CD4-positive, CD25-positive, alpha-beta regulatory T cell (primary cell): ENCODE results near the gene CHKB. TPM values are rescaled to one million over a fixed set of nuclear protein-coding genes. Genes with fewer than 3 reads are reported as not detected.
"Not testable (repeated sequence)": the region's sequence is repeated elsewhere in the genome, so short reads cannot be mapped to it uniquely, and the experiment has no call there.

Experiments used
- ATAC-seq, 2 donors: fragments of 150-1000 bp; cut with Tn5 transposase; one replicate each; pipeline ENCODE4 v1.10.0; 2021; ENCODE audit warnings: low read depth in 2 of 2, moderate number of reproducible peaks in 2 of 2, moderate library complexity in 1 of 2
- DNase-seq, 3 donors: peaks; one replicate each; pipeline versions ENCODE4 v3.0.0 to v3.0.0-alpha.2; 2012 to 2022; ENCODE audit warnings: mixed read lengths in 1 of 3
- H3K27ac ChIP-seq: one replicate; pipeline ENCODE4 v1.7.0; 2013; ENCODE audit warnings: mild to moderate bottlenecking, low read length; ENCODE audit not compliant: insufficient read depth, poor library complexity, severe bottlenecking
- H3K27me3 ChIP-seq: one replicate; pipeline ENCODE4 v1.7.0; 2013; ENCODE audit warnings: low read length; ENCODE audit not compliant: control insufficient read depth, insufficient read depth
- H3K36me3 ChIP-seq: one replicate; pipeline ENCODE4 v1.7.0; 2013; ENCODE audit warnings: mild to moderate bottlenecking, low read length, moderate library complexity; ENCODE audit not compliant: control insufficient read depth, insufficient read depth
- H3K4me1 ChIP-seq: 2 replicates; pipeline ENCODE4 v1.7.0; 2013; ENCODE audit warnings: mild to moderate bottlenecking, low read length; ENCODE audit not compliant: insufficient read depth, control insufficient read depth, poor library complexity, severe bottlenecking
- H3K4me3 ChIP-seq: one replicate; pipeline ENCODE4 v1.7.0; 2013; ENCODE audit warnings: low read depth, mild to moderate bottlenecking, low read length, moderate library complexity
- H3K9me3 ChIP-seq, 2 experiments: 1 replicate in 1 of 2; 2 replicates in 1 of 2; pipeline ENCODE4 v1.7.0; 2013; ENCODE audit warnings: low read length in 2 of 2, mild to moderate bottlenecking in 1 of 2, moderate library complexity in 1 of 2; ENCODE audit not compliant: control insufficient read depth in 2 of 2
- H3K27ac Mint-ChIP-seq, 3 donors: one replicate each; pipeline ENCODE4 v1.8.0; 2020 to 2022; ENCODE audit warnings: mild to moderate bottlenecking in 3 of 3, mixed read lengths in 3 of 3, moderate library complexity in 2 of 3
- H3K27me3 Mint-ChIP-seq: one replicate; pipeline ENCODE4 v1.8.0; 2022; ENCODE audit warnings: mild to moderate bottlenecking, mixed read lengths
- H3K36me3 Mint-ChIP-seq: one replicate; pipeline ENCODE4 v1.8.0; 2020; ENCODE audit warnings: mixed read lengths
- H3K4me1 Mint-ChIP-seq, 4 donors: one replicate each; pipeline ENCODE4 v1.8.0; 2020 to 2022; ENCODE audit warnings: mixed read lengths in 4 of 4, mild to moderate bottlenecking in 1 of 4
- H3K4me3 Mint-ChIP-seq, 4 donors: one replicate each; pipeline ENCODE4 v1.8.0; 2020 to 2022; ENCODE audit warnings: mild to moderate bottlenecking in 4 of 4, mixed read lengths in 4 of 4, moderate library complexity in 3 of 4
- H3K9me3 Mint-ChIP-seq, 7 donors: one replicate each; pipeline ENCODE4 v1.8.0; 2020 to 2022; ENCODE audit warnings: mixed read lengths in 7 of 7, mild to moderate bottlenecking in 3 of 7, moderate library complexity in 2 of 7
- polyA plus RNA-seq, 4 donors: library from polyadenylated mRNA; unstranded; fragments of 300-500 nt; fragmentation: Illumina TruSeq; gene quantifications; one replicate each; pipeline ENCODE4 v1.2.3, GENCODE V29; 2021
- total RNA-seq: library from RNA; stranded (reverse); gene quantifications from one replicate; pipeline ENCODE4 v1.2.3, GENCODE V29; 2022

The CHKB gene
- total and polyA plus RNA-seq, 5 donors from 2014 or later = 39.8 to 162 (median 45.4) TPM

- H3K27ac ChIP-seq = no peak overlapping the region
- DNase-seq (no peak), ATAC-seq (no peak)
- H3K9me3 Mint-ChIP-seq = no peaks in the 10 kb centered on the region
- H3K9me3 ChIP-seq = no peaks in the 10 kb centered on the region
- peaks cover 0 to 10% (median 2%) of the 10 kb centered on the region in 4 donors for H3K4me1 Mint-ChIP-seq
- peaks cover 51% of the 10 kb centered on the region for H3K27me3 Mint-ChIP-seq
- H3K36me3 ChIP-seq = no peaks in the 10 kb centered on the region
- no peak overlapping the region for H3K4me3 Mint-ChIP-seq
- no peaks in the 10 kb centered on the region for H3K36me3 Mint-ChIP-seq
- no peaks in the 10 kb centered on the region for H3K27me3 ChIP-seq
- no peaks in the 10 kb centered on the region for H3K4me1 ChIP-seq
- H3K4me3 ChIP-seq = no peak overlapping the region
- no peak overlapping the region for H3K27ac Mint-ChIP-seq
These were observed 27.4 kb upstream of the CHKB start for GRCh38 chr22:50610041-50610451.

- Histone ChIP-seq H3K4me1 (no peaks in the 10 kb centered on the region), H3K27me3 (no peaks in the 10 kb centered on the region), H3K27ac (no peak overlapping the region), H3K4me3 (no peak overlapping the region), H3K36me3 (no peaks in the 10 kb centered on the region), H3K9me3 (no peaks in the 10 kb centered on the region)
- Mint-ChIP-seq H3K9me3 (no peaks in the 10 kb centered on the region), H3K36me3 (no peaks in the 10 kb centered on the region), H3K4me1 (peaks cover 0 to 10% (median 2%) of the 10 kb centered on the region in 4 donors), H3K4me3 (no peak overlapping the region), H3K27me3 (peaks cover 46% of the 10 kb centered on the region), H3K27ac (no peak overlapping the region)
- ATAC-seq (no peak), DNase-seq (no peak)
These were observed 26.9 kb upstream of the CHKB start for GRCh38 chr22:50609599-50609998.

GRCh38 chr22:50608996-50609395, 26.3 kb upstream of the CHKB start:
- no peak overlapping the region for H3K27ac ChIP-seq
- peaks cover 0 to 10% (median 2%) of the 10 kb centered on the region in 4 donors for H3K4me1 Mint-ChIP-seq
- H3K4me1 ChIP-seq = no peaks in the 10 kb centered on the region
- H3K4me3 Mint-ChIP-seq = no peak overlapping the region
- no peaks in the 10 kb centered on the region for H3K36me3 Mint-ChIP-seq
- ATAC-seq (no peak), DNase-seq (no peak)
- H3K9me3 Mint-ChIP-seq = no peaks in the 10 kb centered on the region
- no peak overlapping the region for H3K4me3 ChIP-seq
- H3K27me3 ChIP-seq = no peaks in the 10 kb centered on the region
- H3K36me3 ChIP-seq = no peaks in the 10 kb centered on the region
- H3K27me3 Mint-ChIP-seq = peaks cover 41% of the 10 kb centered on the region
- no peak overlapping the region for H3K27ac Mint-ChIP-seq
- H3K9me3 ChIP-seq = no peaks in the 10 kb centered on the region

- H3K27me3 Mint-ChIP-seq = peaks cover 40% of the 10 kb centered on the region
These were observed 25.6 kb upstream of the CHKB start for GRCh38 chr22:50608058-50608840.

GRCh38 chr22:50607659-50608020, 25.0 kb upstream of the CHKB start:
- DNase-seq (no peak), ATAC-seq (no peak)
- no peak overlapping the region for H3K27ac ChIP-seq
- peaks cover 0 to 1% (median 0%) of the 10 kb centered on the region in 7 donors for H3K9me3 Mint-ChIP-seq
- H3K4me3 Mint-ChIP-seq = peak overlapping the region in 1 of 4 donors; percentile 71
- no peaks in the 10 kb centered on the region for H3K36me3 Mint-ChIP-seq
- no peaks in the 10 kb centered on the region for H3K4me1 ChIP-seq
- no peaks in the 10 kb centered on the region for H3K9me3 ChIP-seq
- H3K4me1 Mint-ChIP-seq = peaks cover 0 to 9% (median 2%) of the 10 kb centered on the region in 4 donors
- H3K4me3 ChIP-seq = no peak overlapping the region
- H3K27me3 Mint-ChIP-seq = peaks cover 42% of the 10 kb centered on the region
- H3K36me3 ChIP-seq = no peaks in the 10 kb centered on the region
- H3K27me3 ChIP-seq = peaks cover 3% of the 10 kb centered on the region
- no peak overlapping the region for H3K27ac Mint-ChIP-seq

More at GRCh38 chr22:50608058-50608840, 25.6 kb upstream of the CHKB start:
- H3K9me3 Mint-ChIP-seq, H3K36me3 ChIP-seq, H3K4me3 ChIP-seq, H3K9me3 ChIP-seq, ATAC-seq, H3K4me3 Mint-ChIP-seq, H3K4me1 ChIP-seq, DNase-seq, H3K27me3 ChIP-seq, H3K27ac Mint-ChIP-seq, H3K27ac ChIP-seq, H3K36me3 Mint-ChIP-seq, H3K4me1 Mint-ChIP-seq: not testable (repeated sequence)

DNA sequence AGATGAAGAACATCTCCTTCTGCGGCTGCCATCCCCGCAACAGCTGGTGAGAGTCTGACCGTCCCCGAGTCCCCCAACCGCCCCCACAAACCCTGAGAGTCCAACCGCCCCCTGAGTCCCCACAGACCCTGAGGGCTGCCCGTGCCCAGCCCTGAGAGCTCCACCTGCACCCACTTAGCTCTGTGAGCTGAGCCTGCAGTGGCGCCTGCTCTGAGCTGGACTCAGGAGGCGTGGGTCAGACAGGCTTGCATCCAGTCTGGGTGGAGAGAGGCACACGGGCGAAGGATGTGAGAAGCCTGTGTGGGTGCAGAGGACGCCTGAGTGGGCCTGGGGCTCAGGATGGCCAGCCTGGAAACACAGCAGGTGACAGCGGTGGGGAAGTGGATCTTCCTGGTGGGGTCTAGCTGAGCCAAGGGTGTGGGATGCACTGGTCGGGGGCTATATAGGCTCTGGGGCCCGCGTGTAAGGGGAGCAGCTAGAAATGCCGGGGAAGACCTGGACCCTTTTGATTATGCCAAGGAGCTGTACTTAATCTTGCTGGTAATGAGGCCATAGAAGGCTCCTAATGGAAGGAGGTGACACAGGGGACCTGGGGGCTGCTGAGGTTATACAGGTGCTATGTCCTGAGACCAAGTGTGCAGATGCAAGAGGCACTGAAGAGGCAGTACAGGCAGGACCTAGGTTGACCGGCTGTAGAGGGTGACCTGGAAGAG, 24.5 kb upstream of the CHKB start:
- H3K4me3 Mint-ChIP-seq = peak overlapping the region in 1 of 4 donors; percentile 71
- H3K36me3 Mint-ChIP-seq = no peaks in the 10 kb centered on the region
- Histone ChIP-seq H3K4me3 (no peak overlapping the region), H3K27ac (no peak overlapping the region), H3K27me3 (peaks cover 7% of the 10 kb centered on the region), H3K36me3 (no peaks in the 10 kb centered on the region), H3K9me3 (no peaks in the 10 kb centered on the region), H3K4me1 (no peaks in the 10 kb centered on the region)
- peaks cover 45% of the 10 kb centered on the region for H3K27me3 Mint-ChIP-seq
- ATAC-seq = no peak
- peaks cover 0 to 1% (median 0%) of the 10 kb centered on the region in 7 donors for H3K9me3 Mint-ChIP-seq
- H3K27ac Mint-ChIP-seq = no peak overlapping the region
- peaks cover 0 to 11% (median 2%) of the 10 kb centered on the region in 4 donors for H3K4me1 Mint-ChIP-seq
- DNase-seq = no peak

- Histone ChIP-seq H3K4me1 (no peaks in the 10 kb centered on the region), H3K27me3 (peaks cover 11% of the 10 kb centered on the region), H3K9me3 (no peaks in the 10 kb centered on the region), H3K4me3 (no peak overlapping the region), H3K36me3 (no peaks in the 10 kb centered on the region), H3K27ac (no peak overlapping the region)
- Mint-ChIP-seq H3K27me3 (peaks cover 48% of the 10 kb centered on the region), H3K36me3 (no peaks in the 10 kb centered on the region), H3K9me3 (peaks cover 0 to 1% (median 0%) of the 10 kb centered on the region in 7 donors), H3K4me3 (no peak overlapping the region), H3K4me1 (peaks cover 0 to 15% (median 6%) of the 10 kb centered on the region in 4 donors), H3K27ac (no peak overlapping the region)
- ATAC-seq (no peak), DNase-seq (no peak)
These were observed 23.7 kb upstream of the CHKB start for GRCh38 chr22:50606165-50606945.
